WTC11 (cell line): ENCODE results near the gene ATP12A. TPM values are rescaled to one million over a fixed set of nuclear protein-coding genes. Genes with fewer than 3 reads are reported as not detected.

Experiments
- ATAC-seq: fragments of 200-7000 bp; cut with Tn5 transposase; 2 replicates; pipeline ENCODE4 v1.10.0; 2021; ENCODE audit warnings: mild to moderate bottlenecking, moderate library complexity
- CTCF ChIA-PET: fragments of 300-600 bp; sonication (Branson Sonifier 250); formaldehyde crosslinking; loops from one replicate; lab custom pipeline; 2021; ENCODE audit warnings: antibody characterized with exemption; lab: Charles Lee
- POLR2A ChIA-PET: fragments of 350-600 bp; sonication (Branson Sonifier 250); formaldehyde crosslinking; loops from one replicate; lab custom pipeline; 2021; ENCODE audit warnings: antibody characterized with exemption; lab: Charles Lee
- DNase-seq: peaks from one replicate; pipeline ENCODE4 v3.0.0; 2021; ENCODE audit warnings: low spot score
- H3K27ac Mint-ChIP-seq: 2 replicates; pipeline ENCODE4 v1.8.0; 2021; ENCODE audit warnings: mixed read lengths
- H3K27me3 Mint-ChIP-seq: 2 replicates; pipeline ENCODE4 v1.8.0; 2021; ENCODE audit warnings: low read depth, mild to moderate bottlenecking, moderate library complexity, mixed read lengths
- H3K36me3 Mint-ChIP-seq: 2 replicates; pipeline ENCODE4 v1.8.0; 2021; ENCODE audit warnings: mixed read lengths
- H3K4me1 Mint-ChIP-seq: 2 replicates; pipeline ENCODE4 v1.8.0; 2022; ENCODE audit warnings: mixed read lengths
- H3K4me3 Mint-ChIP-seq: 2 replicates; pipeline ENCODE4 v1.8.0; 2021; ENCODE audit warnings: mild to moderate bottlenecking, moderate library complexity, mixed read lengths
- H3K9me3 Mint-ChIP-seq: 2 replicates; pipeline ENCODE4 v1.8.0; 2021; ENCODE audit warnings: mixed read lengths
- EMX1 ChIP-seq: fragments of 250-450 bp; sonication (Bioruptor Pico); IDR thresholded peaks from 2 replicates; pipeline ENCODE4 v1.8.0; 2021; ENCODE audit warnings: mild to moderate bottlenecking
- ETV6 ChIP-seq: sonication (generic); formaldehyde crosslinking; IDR thresholded peaks from 2 replicates; pipeline ENCODE4 v1.8.1; 2022; ENCODE audit warnings: mild to moderate bottlenecking, missing genetic modification reagents
- FOXK1 ChIP-seq: sonication (generic); formaldehyde crosslinking; IDR thresholded peaks from 2 replicates; pipeline ENCODE4 v1.8.0; 2022; ENCODE audit warnings: mild to moderate bottlenecking, moderate library complexity, missing genetic modification reagents
- NFATC4 ChIP-seq: fragments of 250-450 bp; sonication (Bioruptor Pico); IDR thresholded peaks from 2 replicates; pipeline ENCODE4 v1.9.0; 2021; ENCODE audit warnings: mild to moderate bottlenecking
- NFE2L1 ChIP-seq: sonication (generic); formaldehyde crosslinking; IDR thresholded peaks from 2 replicates; pipeline ENCODE4 v1.8.1; 2023; ENCODE audit warnings: missing genetic modification reagents
- OVOL2 ChIP-seq: fragments of 250-450 bp; sonication (Bioruptor Pico); IDR thresholded peaks from 2 replicates; pipeline ENCODE4 v1.9.0; 2021; ENCODE audit warnings: mild to moderate bottlenecking, borderline replicate concordance
- PRRX2 ChIP-seq: fragments of 250-450 bp; sonication (Bioruptor Pico); IDR thresholded peaks from 2 replicates; pipeline ENCODE4 v1.8.0; 2021; ENCODE audit warnings: mild to moderate bottlenecking
- TCF7 ChIP-seq: sonication (generic); formaldehyde crosslinking; IDR thresholded peaks from 2 replicates; pipeline ENCODE4 v1.8.0; 2022; ENCODE audit warnings: mild to moderate bottlenecking, low read depth, missing genetic modification reagents, moderate library complexity
- TEAD4 ChIP-seq: sonication (generic); formaldehyde crosslinking; IDR thresholded peaks from 2 replicates; pipeline ENCODE4 v1.8.0; 2022; ENCODE audit warnings: mild to moderate bottlenecking, missing genetic modification reagents
- TP53 ChIP-seq: sonication (generic); formaldehyde crosslinking; IDR thresholded peaks from 2 replicates; pipeline ENCODE4 v1.8.1; 2023; ENCODE audit warnings: mild to moderate bottlenecking, missing genetic modification reagents
- ZNF138 ChIP-seq: sonication (generic); formaldehyde crosslinking; conservative IDR thresholded peaks from 2 replicates; pipeline ENCODE4 v1.8.1; 2022; ENCODE audit warnings: mild to moderate bottlenecking, moderate library complexity, missing genetic modification reagents
- ZNF317 ChIP-seq: sonication (generic); formaldehyde crosslinking; IDR thresholded peaks from 2 replicates; pipeline ENCODE4 v1.8.1; 2023; ENCODE audit warnings: low read depth, mild to moderate bottlenecking, moderate library complexity, missing genetic modification reagents, borderline replicate concordance
- ZNF396 ChIP-seq: fragments of 250-450 bp; sonication (Bioruptor Pico); IDR thresholded peaks from 2 replicates; pipeline ENCODE4 v1.8.0; 2021; ENCODE audit warnings: mild to moderate bottlenecking, moderate library complexity, borderline replicate concordance
- ZNF416 ChIP-seq: fragments of 250-450 bp; sonication (Bioruptor Pico); IDR thresholded peaks from 2 replicates; pipeline ENCODE4 v1.9.0; 2021; ENCODE audit warnings: mild to moderate bottlenecking, inconsistent platforms
- ZNF671 ChIP-seq: fragments of 250-450 bp; sonication (Bioruptor Pico); IDR thresholded peaks from 2 replicates; pipeline ENCODE4 v1.8.0; 2021; ENCODE audit warnings: mild to moderate bottlenecking
- total RNA-seq: library from RNA; stranded (reverse); gene quantifications from 3 replicates; pipeline ENCODE4 v1.2.3, GENCODE V29; 2021
- TF ChIP-seq, protein P1 (sequence below): fragments of 250-450 bp; sonication (Bioruptor Pico); IDR thresholded peaks from 2 replicates; pipeline ENCODE4 v1.9.0; 2021; ENCODE audit warnings: mild to moderate bottlenecking, borderline replicate concordance
- TF ChIP-seq, protein P2 (sequence below): fragments of 250-450 bp; sonication (Bioruptor Pico); conservative IDR thresholded peaks from 2 replicates; pipeline ENCODE4 v1.9.0; 2021; ENCODE audit warnings: mild to moderate bottlenecking
- TF ChIP-seq, protein P3 (sequence below): sonication (generic); formaldehyde crosslinking; IDR thresholded peaks from 2 replicates; pipeline ENCODE4 v1.8.0; 2023; ENCODE audit warnings: missing genetic modification reagents, mild to moderate bottlenecking, borderline replicate concordance
- TF ChIP-seq, protein P4 (sequence below): sonication (generic); formaldehyde crosslinking; conservative IDR thresholded peaks from 2 replicates; pipeline ENCODE4 v1.8.1; 2022; ENCODE audit warnings: mild to moderate bottlenecking, missing genetic modification reagents
- TF ChIP-seq, protein P5 (sequence below): sonication (generic); formaldehyde crosslinking; IDR thresholded peaks from 2 replicates; pipeline ENCODE4 v1.8.1; 2022; ENCODE audit warnings: low read depth, missing genetic modification reagents, borderline replicate concordance
- TF ChIP-seq, protein P6 (sequence below): fragments of 250-450 bp; sonication (Bioruptor Pico); IDR thresholded peaks from 2 replicates; pipeline ENCODE4 v2.1.2; 2022; ENCODE audit warnings: mild to moderate bottlenecking, moderate library complexity

Gene ATP12A
- total RNA-seq, 1 experiment from 2014 or later: 1.4 TPM

DNA sequence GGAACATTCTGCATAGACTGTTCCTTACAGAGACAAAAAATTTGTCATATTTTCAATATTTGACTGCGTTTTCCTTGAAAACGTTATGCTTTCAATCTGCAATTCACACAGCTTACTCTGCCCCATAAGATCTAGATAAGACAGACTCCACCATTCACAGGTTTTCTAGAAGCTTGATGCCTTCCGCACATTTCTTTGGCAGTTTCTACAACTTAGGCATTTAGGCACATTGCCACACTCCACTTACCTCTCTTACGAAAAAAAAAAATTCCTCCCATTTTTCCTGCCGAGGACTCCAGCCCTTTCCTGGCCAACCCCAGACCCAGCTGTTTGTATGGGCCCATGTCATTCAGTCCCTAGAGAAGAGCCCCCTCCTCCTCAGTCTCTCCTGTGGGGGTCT is 11.2 kb downstream of the ATP12A start (continued):
- no peak for TF ChIP-seq OVOL2 (CRISPR knock-in tag)

DNA sequence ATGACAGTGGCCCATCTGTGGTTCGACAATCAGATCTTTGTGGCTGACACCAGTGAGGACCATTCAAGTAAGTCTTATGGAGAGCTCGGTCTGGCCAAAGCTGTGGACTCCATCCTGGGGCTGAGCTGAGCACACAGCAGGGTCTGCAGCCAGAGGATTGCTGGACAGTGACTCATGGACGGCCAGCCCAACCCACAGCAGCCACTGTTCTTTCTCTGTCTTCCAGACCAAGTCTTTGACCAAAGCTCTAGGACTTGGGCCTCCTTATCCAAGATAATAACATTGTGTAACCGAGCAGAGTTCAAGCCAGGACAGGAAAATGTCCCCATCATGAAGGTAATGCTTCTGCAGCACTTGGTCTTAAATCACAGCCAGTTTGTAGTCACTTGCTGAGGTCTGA is 12.4 kb downstream of the ATP12A start:
- H3K36me3 Mint-ChIP-seq: no peaks in the 10 kb centered on the region
- no peak for TF ChIP-seq TP53 (CRISPR knock-in tag)
- TF ChIP-seq NFE2L1 (CRISPR knock-in tag): no peak
- TF ChIP-seq EMX1 (CRISPR knock-in tag): no peak
- TF ChIP-seq PRRX2 (CRISPR knock-in tag): no peak
- TF ChIP-seq ZNF416 (CRISPR knock-in tag): no peak
- TF ChIP-seq ETV6 (CRISPR knock-in tag): no peak
- no peak for TF ChIP-seq ZNF317 (CRISPR knock-in tag)
- TF ChIP-seq, protein P1, sequence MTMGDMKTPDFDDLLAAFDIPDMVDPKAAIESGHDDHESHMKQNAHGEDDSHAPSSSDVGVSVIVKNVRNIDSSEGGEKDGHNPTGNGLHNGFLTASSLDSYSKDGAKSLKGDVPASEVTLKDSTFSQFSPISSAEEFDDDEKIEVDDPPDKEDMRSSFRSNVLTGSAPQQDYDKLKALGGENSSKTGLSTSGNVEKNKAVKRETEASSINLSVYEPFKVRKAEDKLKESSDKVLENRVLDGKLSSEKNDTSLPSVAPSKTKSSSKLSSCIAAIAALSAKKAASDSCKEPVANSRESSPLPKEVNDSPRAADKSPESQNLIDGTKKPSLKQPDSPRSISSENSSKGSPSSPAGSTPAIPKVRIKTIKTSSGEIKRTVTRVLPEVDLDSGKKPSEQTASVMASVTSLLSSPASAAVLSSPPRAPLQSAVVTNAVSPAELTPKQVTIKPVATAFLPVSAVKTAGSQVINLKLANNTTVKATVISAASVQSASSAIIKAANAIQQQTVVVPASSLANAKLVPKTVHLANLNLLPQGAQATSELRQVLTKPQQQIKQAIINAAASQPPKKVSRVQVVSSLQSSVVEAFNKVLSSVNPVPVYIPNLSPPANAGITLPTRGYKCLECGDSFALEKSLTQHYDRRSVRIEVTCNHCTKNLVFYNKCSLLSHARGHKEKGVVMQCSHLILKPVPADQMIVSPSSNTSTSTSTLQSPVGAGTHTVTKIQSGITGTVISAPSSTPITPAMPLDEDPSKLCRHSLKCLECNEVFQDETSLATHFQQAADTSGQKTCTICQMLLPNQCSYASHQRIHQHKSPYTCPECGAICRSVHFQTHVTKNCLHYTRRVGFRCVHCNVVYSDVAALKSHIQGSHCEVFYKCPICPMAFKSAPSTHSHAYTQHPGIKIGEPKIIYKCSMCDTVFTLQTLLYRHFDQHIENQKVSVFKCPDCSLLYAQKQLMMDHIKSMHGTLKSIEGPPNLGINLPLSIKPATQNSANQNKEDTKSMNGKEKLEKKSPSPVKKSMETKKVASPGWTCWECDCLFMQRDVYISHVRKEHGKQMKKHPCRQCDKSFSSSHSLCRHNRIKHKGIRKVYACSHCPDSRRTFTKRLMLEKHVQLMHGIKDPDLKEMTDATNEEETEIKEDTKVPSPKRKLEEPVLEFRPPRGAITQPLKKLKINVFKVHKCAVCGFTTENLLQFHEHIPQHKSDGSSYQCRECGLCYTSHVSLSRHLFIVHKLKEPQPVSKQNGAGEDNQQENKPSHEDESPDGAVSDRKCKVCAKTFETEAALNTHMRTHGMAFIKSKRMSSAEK (CRISPR knock-in tag): no peak
- TF ChIP-seq, protein P2, sequence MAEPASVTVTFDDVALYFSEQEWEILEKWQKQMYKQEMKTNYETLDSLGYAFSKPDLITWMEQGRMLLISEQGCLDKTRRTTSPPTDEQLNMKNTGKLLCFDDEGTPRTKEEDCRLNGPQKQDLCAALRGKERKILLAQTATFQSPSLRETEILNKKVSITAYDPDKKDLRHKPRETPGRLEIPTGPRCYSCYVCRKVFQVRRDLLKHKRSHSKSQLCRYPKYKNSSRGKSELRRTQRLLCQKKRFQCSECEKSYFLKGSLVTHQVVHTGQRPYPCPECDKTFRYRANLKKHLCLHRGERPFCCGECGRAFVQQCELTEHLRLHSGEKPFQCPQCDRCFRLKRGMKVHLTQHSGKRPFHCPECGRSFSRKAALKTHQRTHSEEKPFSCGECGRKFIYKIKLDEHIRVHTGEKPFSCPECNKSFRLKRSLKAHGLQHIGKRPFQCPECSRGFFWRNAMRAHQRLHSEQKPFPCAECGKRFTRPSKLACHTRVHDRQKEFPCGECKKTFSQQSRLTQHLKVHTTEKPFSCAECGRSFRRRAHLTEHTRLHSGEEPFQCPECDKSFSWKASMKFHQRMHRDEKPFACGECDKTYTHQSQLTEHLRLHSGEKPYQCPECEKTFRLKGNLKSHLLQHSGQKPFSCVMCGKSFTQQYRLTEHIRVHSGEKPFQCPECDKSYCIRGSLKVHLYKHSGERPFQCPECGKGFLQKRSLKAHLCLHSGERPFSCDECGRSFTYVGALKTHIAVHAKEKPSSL (CRISPR knock-in tag): no peak
- TF ChIP-seq ZNF396: no peak
- TF ChIP-seq, protein P3, sequence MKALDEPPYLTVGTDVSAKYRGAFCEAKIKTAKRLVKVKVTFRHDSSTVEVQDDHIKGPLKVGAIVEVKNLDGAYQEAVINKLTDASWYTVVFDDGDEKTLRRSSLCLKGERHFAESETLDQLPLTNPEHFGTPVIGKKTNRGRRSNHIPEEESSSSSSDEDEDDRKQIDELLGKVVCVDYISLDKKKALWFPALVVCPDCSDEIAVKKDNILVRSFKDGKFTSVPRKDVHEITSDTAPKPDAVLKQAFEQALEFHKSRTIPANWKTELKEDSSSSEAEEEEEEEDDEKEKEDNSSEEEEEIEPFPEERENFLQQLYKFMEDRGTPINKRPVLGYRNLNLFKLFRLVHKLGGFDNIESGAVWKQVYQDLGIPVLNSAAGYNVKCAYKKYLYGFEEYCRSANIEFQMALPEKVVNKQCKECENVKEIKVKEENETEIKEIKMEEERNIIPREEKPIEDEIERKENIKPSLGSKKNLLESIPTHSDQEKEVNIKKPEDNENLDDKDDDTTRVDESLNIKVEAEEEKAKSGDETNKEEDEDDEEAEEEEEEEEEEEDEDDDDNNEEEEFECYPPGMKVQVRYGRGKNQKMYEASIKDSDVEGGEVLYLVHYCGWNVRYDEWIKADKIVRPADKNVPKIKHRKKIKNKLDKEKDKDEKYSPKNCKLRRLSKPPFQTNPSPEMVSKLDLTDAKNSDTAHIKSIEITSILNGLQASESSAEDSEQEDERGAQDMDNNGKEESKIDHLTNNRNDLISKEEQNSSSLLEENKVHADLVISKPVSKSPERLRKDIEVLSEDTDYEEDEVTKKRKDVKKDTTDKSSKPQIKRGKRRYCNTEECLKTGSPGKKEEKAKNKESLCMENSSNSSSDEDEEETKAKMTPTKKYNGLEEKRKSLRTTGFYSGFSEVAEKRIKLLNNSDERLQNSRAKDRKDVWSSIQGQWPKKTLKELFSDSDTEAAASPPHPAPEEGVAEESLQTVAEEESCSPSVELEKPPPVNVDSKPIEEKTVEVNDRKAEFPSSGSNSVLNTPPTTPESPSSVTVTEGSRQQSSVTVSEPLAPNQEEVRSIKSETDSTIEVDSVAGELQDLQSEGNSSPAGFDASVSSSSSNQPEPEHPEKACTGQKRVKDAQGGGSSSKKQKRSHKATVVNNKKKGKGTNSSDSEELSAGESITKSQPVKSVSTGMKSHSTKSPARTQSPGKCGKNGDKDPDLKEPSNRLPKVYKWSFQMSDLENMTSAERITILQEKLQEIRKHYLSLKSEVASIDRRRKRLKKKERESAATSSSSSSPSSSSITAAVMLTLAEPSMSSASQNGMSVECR: no peak
- TF ChIP-seq, protein P4, sequence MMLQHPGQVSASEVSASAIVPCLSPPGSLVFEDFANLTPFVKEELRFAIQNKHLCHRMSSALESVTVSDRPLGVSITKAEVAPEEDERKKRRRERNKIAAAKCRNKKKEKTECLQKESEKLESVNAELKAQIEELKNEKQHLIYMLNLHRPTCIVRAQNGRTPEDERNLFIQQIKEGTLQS: no peak
- no peak for TF ChIP-seq TEAD4 (CRISPR knock-in tag)
- TF ChIP-seq TCF7: no peak
- no peak for TF ChIP-seq ZNF138 (CRISPR knock-in tag)
- TF ChIP-seq, protein P5, sequence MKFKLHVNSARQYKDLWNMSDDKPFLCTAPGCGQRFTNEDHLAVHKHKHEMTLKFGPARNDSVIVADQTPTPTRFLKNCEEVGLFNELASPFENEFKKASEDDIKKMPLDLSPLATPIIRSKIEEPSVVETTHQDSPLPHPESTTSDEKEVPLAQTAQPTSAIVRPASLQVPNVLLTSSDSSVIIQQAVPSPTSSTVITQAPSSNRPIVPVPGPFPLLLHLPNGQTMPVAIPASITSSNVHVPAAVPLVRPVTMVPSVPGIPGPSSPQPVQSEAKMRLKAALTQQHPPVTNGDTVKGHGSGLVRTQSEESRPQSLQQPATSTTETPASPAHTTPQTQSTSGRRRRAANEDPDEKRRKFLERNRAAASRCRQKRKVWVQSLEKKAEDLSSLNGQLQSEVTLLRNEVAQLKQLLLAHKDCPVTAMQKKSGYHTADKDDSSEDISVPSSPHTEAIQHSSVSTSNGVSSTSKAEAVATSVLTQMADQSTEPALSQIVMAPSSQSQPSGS (CRISPR knock-in tag): no peak
- no peak for TF ChIP-seq NFATC4
- TF ChIP-seq, protein P6, sequence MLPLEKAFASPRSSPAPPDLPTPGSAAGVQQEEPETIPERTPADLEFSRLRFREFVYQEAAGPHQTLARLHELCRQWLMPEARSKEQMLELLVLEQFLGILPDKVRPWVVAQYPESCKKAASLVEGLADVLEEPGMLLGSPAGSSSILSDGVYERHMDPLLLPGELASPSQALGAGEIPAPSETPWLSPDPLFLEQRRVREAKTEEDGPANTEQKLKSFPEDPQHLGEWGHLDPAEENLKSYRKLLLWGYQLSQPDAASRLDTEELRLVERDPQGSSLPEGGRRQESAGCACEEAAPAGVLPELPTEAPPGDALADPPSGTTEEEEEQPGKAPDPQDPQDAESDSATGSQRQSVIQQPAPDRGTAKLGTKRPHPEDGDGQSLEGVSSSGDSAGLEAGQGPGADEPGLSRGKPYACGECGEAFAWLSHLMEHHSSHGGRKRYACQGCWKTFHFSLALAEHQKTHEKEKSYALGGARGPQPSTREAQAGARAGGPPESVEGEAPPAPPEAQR (CRISPR knock-in tag): no peak
- no peak for TF ChIP-seq ZNF671 (CRISPR knock-in tag)
- no peak for TF ChIP-seq FOXK1 (CRISPR knock-in tag)
- ChIA-PET POLR2A (no interaction called here), CTCF (interaction anchor here (0.5 to 3.4 kb wide), 8 partner anchors 8 to 293 kb away, joined by 3 to 57 read pairs (median 4); partner anchors contain the start of gene ATP12A)
- H3K9me3 Mint-ChIP-seq: no peaks in the 10 kb centered on the region
- peaks cover 4% of the 10 kb centered on the region; the same call in 1 of the 2 replicates for H3K27me3 Mint-ChIP-seq
- ATAC-seq: no peak
- peaks cover 18% of the 10 kb centered on the region for H3K4me1 Mint-ChIP-seq
- no peak for DNase-seq
- no peak overlapping the region for H3K27ac Mint-ChIP-seq
- H3K4me3 Mint-ChIP-seq: no peak overlapping the region
